Karpas-422 (cell line): ENCODE measurements around the gene ARHGAP10. TPM values are rescaled to one million over a fixed set of nuclear protein-coding genes. Genes with fewer than 3 reads are reported as not detected.
A peak's percentile ranks its signal among the peaks of the same experiment; 100 is the strongest.
"Not testable (repeated sequence)": the region's sequence is repeated elsewhere in the genome, so short reads cannot be mapped to it uniquely, and the experiment has no call there.

Source experiments
- DNase-seq: peaks from one replicate; pipeline ENCODE4 v3.0.0-alpha.2; 2015
- H2AFZ ChIP-seq: fragments of 200-600 bp; sonication (generic); 2 replicates; pipeline ENCODE4 v1.6.1; 2014; ENCODE audit warnings: antibody characterized with exemption, low read length, mixed read lengths
- H3K27ac ChIP-seq: fragments of 200-600 bp; sonication (generic); 2 replicates; pipeline ENCODE4 v1.5.1; 2014; ENCODE audit warnings: mild to moderate bottlenecking, low read length, moderate library complexity
- H3K27me3 ChIP-seq: fragments of 200-600 bp; sonication (generic); 2 replicates; pipeline ENCODE4 v1.6.1; 2014; ENCODE audit warnings: low read length, mixed read lengths
- H3K36me3 ChIP-seq: fragments of 200-600 bp; sonication (generic); 2 replicates; pipeline ENCODE4 v1.6.1; 2014; ENCODE audit warnings: low read length, mixed read lengths; ENCODE audit not compliant: insufficient read depth
- H3K4me1 ChIP-seq: fragments of 200-600 bp; sonication (generic); 2 replicates; pipeline ENCODE4 v1.6.1; 2014; ENCODE audit warnings: mild to moderate bottlenecking, low read length, mixed read lengths
- H3K4me2 ChIP-seq: fragments of 200-600 bp; sonication (generic); 2 replicates; pipeline ENCODE4 v1.6.1; 2014; ENCODE audit warnings: low read length, low read depth, mild to moderate bottlenecking; ENCODE audit not compliant: poor library complexity, severe bottlenecking
- H3K4me3 ChIP-seq: fragments of 200-600 bp; sonication (generic); 2 replicates; pipeline ENCODE4 v1.5.1; 2014; ENCODE audit warnings: mild to moderate bottlenecking, antibody characterized with exemption, low read length, mixed read lengths
- H3K79me2 ChIP-seq: fragments of 200-600 bp; sonication (generic); 2 replicates; pipeline ENCODE4 v1.6.1; 2014; ENCODE audit warnings: mild to moderate bottlenecking, low read length, mixed read lengths
- H3K9ac ChIP-seq: fragments of 200-600 bp; sonication (generic); 2 replicates; pipeline ENCODE4 v1.6.0; 2014; ENCODE audit warnings: low read length
- H3K9me2 ChIP-seq: fragments of 200-600 bp; sonication (generic), shearing (Covaris generic); replicated peaks from 2 replicates; pipeline ENCODE4 v1.6.0; 2014; ENCODE audit warnings: mild to moderate bottlenecking, low read length, moderate library complexity; ENCODE audit not compliant: insufficient read depth
- H3K9me3 ChIP-seq: fragments of 300-700, 200-600 bp; sonication (generic); 2 replicates; pipeline ENCODE4 v1.6.1; 2014; ENCODE audit warnings: low read length, mixed read lengths
- H4K20me1 ChIP-seq: fragments of 200-600 bp; sonication (generic); 2 replicates; pipeline ENCODE4 v1.6.1; 2014; ENCODE audit warnings: mild to moderate bottlenecking, antibody characterized with exemption, low read length, low read depth; ENCODE audit not compliant: insufficient read depth
- total RNA-seq: library from RNA; depleted of rRNA; stranded (reverse); fragments of >200 nt; shearing (Covaris generic); gene quantifications from 2 replicates; pipeline ENCODE4 v1.2.3, GENCODE V29; 2014; ENCODE audit warnings: low replicate concordance

Gene ARHGAP10
- total RNA-seq, 1 experiment from 2014 or later = 0.41 TPM

- DNase-seq = no peak
- no peaks in the 10 kb centered on the region for H3K79me2 ChIP-seq
- no peaks in the 10 kb centered on the region for H3K9me3 ChIP-seq
- no peak overlapping the region for H3K4me2 ChIP-seq
- no peaks in the 10 kb centered on the region for H3K36me3 ChIP-seq
- no peak overlapping the region for H3K27ac ChIP-seq
- H3K9ac ChIP-seq = no peak overlapping the region
- H3K9me2 ChIP-seq = no peaks in the 10 kb centered on the region
- no peaks in the 10 kb centered on the region for H4K20me1 ChIP-seq
- no peaks in the 10 kb centered on the region for H3K4me1 ChIP-seq
- no peak overlapping the region for H3K4me3 ChIP-seq
- H2AFZ ChIP-seq = no peak overlapping the region
- no peaks in the 10 kb centered on the region for H3K27me3 ChIP-seq
These were observed 57.7 kb downstream of the ARHGAP10 start for GRCh38 chr4:147789596-147789995.

GRCh38 chr4:147790412-147790811 is 58.5 kb downstream of the ARHGAP10 start:
- H3K79me2 ChIP-seq = no peaks in the 10 kb centered on the region
- H3K27me3 ChIP-seq = no peaks in the 10 kb centered on the region
- no peak for DNase-seq
- H4K20me1 ChIP-seq = no peaks in the 10 kb centered on the region
- H3K4me3 ChIP-seq = no peak overlapping the region
- H3K9me2 ChIP-seq = no peaks in the 10 kb centered on the region
- H3K4me1 ChIP-seq = no peaks in the 10 kb centered on the region
- H3K9me3 ChIP-seq = no peaks in the 10 kb centered on the region
- no peak overlapping the region for H3K9ac ChIP-seq
- H3K27ac ChIP-seq = no peak overlapping the region
- no peak overlapping the region for H2AFZ ChIP-seq
- no peak overlapping the region for H3K4me2 ChIP-seq
- H3K36me3 ChIP-seq = no peaks in the 10 kb centered on the region

- Histone ChIP-seq H3K9me2 (no peaks in the 10 kb centered on the region), H4K20me1 (no peaks in the 10 kb centered on the region), H3K79me2 (no peaks in the 10 kb centered on the region), H3K4me2 (no peak overlapping the region), H3K27ac (no peak overlapping the region), H3K4me3 (no peak overlapping the region), H3K4me1 (no peaks in the 10 kb centered on the region), H3K9ac (no peak overlapping the region), H3K36me3 (no peaks in the 10 kb centered on the region), H2AFZ (no peak overlapping the region), H3K27me3 (no peaks in the 10 kb centered on the region), H3K9me3 (no peaks in the 10 kb centered on the region)
- no peak for DNase-seq
These were observed 59.5 kb downstream of the ARHGAP10 start for GRCh38 chr4:147791341-147791740.

- H3K4me2 ChIP-seq = no peak overlapping the region
- H3K27ac ChIP-seq = no peak overlapping the region
- H3K4me1 ChIP-seq = no peaks in the 10 kb centered on the region
- H4K20me1 ChIP-seq = no peaks in the 10 kb centered on the region
- H3K36me3 ChIP-seq = no peaks in the 10 kb centered on the region
- no peak overlapping the region for H3K4me3 ChIP-seq
- H3K9me3 ChIP-seq = no peaks in the 10 kb centered on the region
- no peaks in the 10 kb centered on the region for H3K27me3 ChIP-seq
- no peaks in the 10 kb centered on the region for H3K79me2 ChIP-seq
- no peak overlapping the region for H3K9ac ChIP-seq
- DNase-seq = no peak
- no peaks in the 10 kb centered on the region for H3K9me2 ChIP-seq
- peak overlapping the region; percentile 56; the same call in 1 of the 2 replicates for H2AFZ ChIP-seq
These were observed 60.0 kb downstream of the ARHGAP10 start for GRCh38 chr4:147791865-147792264.

- no peaks in the 10 kb centered on the region for H3K9me3 ChIP-seq
- no peak for DNase-seq
- no peak overlapping the region for H2AFZ ChIP-seq
- no peaks in the 10 kb centered on the region for H4K20me1 ChIP-seq
- H3K4me3 ChIP-seq = no peak overlapping the region
- no peak overlapping the region for H3K9ac ChIP-seq
- H3K27me3 ChIP-seq = no peaks in the 10 kb centered on the region
- no peaks in the 10 kb centered on the region for H3K79me2 ChIP-seq
- H3K4me1 ChIP-seq = no peaks in the 10 kb centered on the region
- no peak overlapping the region for H3K4me2 ChIP-seq
- H3K9me2 ChIP-seq = no peaks in the 10 kb centered on the region
- H3K36me3 ChIP-seq = no peaks in the 10 kb centered on the region
- no peak overlapping the region for H3K27ac ChIP-seq
These were observed 61.9 kb downstream of the ARHGAP10 start for GRCh38 chr4:147793569-147794313.

- no peak overlapping the region for H3K27ac ChIP-seq
- H3K9me3 ChIP-seq = no peaks in the 10 kb centered on the region
- no peaks in the 10 kb centered on the region for H3K27me3 ChIP-seq
- H2AFZ ChIP-seq = no peak overlapping the region
- H4K20me1 ChIP-seq = no peaks in the 10 kb centered on the region
- H3K36me3 ChIP-seq = no peaks in the 10 kb centered on the region
- H3K4me3 ChIP-seq = no peak overlapping the region
- no peak overlapping the region for H3K4me2 ChIP-seq
- no peaks in the 10 kb centered on the region for H3K9me2 ChIP-seq
- no peak overlapping the region for H3K9ac ChIP-seq
- H3K79me2 ChIP-seq = no peaks in the 10 kb centered on the region
- no peaks in the 10 kb centered on the region for H3K4me1 ChIP-seq
- DNase-seq = no peak
These were observed 62.4 kb downstream of the ARHGAP10 start for GRCh38 chr4:147794314-147794680.

- Histone ChIP-seq H3K4me2 (no peak overlapping the region), H2AFZ (no peak overlapping the region), H3K27ac (no peak overlapping the region), H3K9me3 (no peaks in the 10 kb centered on the region), H4K20me1 (no peaks in the 10 kb centered on the region), H3K9me2 (no peaks in the 10 kb centered on the region), H3K27me3 (no peaks in the 10 kb centered on the region), H3K9ac (no peak overlapping the region), H3K36me3 (no peaks in the 10 kb centered on the region), H3K4me3 (no peak overlapping the region), H3K79me2 (no peaks in the 10 kb centered on the region), H3K4me1 (no peaks in the 10 kb centered on the region)
- no peak for DNase-seq
These were observed 63.0 kb downstream of the ARHGAP10 start for GRCh38 chr4:147794787-147795413.

- H3K36me3 ChIP-seq, H3K4me3 ChIP-seq, H3K9me2 ChIP-seq, H3K27ac ChIP-seq, H3K4me1 ChIP-seq, H3K4me2 ChIP-seq, H3K79me2 ChIP-seq, H3K9ac ChIP-seq, H4K20me1 ChIP-seq, H3K9me3 ChIP-seq, H3K27me3 ChIP-seq, H2AFZ ChIP-seq, DNase-seq: not testable (repeated sequence)
These were observed 67.2 kb downstream of the ARHGAP10 start for GRCh38 chr4:147799057-147799456.
